Caki2 (cell line): ENCODE data around the gene THG1L. TPM values are rescaled to one million over a fixed set of nuclear protein-coding genes. Genes with fewer than 3 reads are reported as not detected.

ENCODE experiments used
- DNase-seq: peaks from one replicate; pipeline ENCODE4 v3.0.0-alpha.2; 2015; ENCODE audit warnings: low read depth
- in situ Hi-C: cut with HindIII; loops from 2 replicates; pipeline ENCODE4 v1.10.0; 2016; ENCODE audit warnings: low sequenced_read_pairs, low pct_unique_long_range_greater_than_20kb, mixed read lengths
- total RNA-seq: library from RNA; depleted of rRNA; stranded (reverse); fragments of >200 nt; shearing (Covaris generic); gene quantifications from 2 replicates; pipeline ENCODE4 v1.2.3, GENCODE V29; 2014; ENCODE audit warnings: low replicate concordance

Gene THG1L
- total RNA-seq, 1 experiment from 2014 or later = 28.8 TPM

DNA sequence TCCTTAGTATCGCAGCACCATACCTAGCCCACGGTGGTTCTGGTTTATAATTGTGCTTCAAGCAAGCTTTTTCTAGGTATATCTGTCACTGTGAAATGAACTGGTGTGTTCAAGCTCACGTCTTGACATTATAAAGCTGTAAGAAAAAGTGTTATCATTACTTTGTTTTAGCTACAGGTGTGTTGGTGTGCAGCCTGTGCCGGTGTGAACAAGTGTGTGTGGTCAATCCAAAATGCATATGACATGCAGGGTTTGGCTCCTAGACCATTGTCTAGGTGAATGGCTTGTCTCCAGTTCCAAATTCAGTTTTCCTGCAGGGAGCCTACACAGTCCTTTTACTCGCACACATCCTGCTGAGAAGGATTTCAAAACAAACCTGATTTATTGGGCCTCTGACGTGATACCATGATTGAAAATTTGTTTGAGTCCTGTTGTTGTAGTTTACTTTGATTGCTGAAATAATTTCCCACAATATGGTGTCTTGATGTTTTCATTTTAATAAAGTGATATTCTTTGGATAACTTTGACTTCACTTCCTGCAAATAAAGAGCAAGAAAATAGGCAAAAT lies 16.0 kb downstream of the THG1L start:
- in situ Hi-C loops = no loop called here
- no peak for DNase-seq

- in situ Hi-C loops = no loop called here
- no peak for DNase-seq
These were observed 16.8 kb downstream of the THG1L start for GRCh38 chr5:157747766-157748700.

- no peak for DNase-seq
- in situ Hi-C loops = no loop called here
These were observed 17.7 kb downstream of the THG1L start for GRCh38 chr5:157748760-157749461.

DNA sequence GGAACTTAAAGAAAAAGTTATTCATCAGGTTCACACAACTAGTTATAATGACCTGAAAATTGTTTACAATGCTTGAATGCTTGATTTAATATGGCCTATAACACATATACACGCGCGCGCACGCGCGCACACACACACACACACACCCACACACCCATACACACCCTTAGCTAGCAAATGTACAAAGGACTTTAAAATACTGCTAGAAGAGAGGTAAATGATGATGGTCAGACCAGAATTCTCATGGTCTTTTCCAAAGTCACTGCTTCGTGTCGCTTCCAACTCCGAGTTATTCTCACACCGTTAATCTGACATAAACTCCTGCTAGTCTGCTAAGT lies 18.2 kb downstream of the THG1L start:
- in situ Hi-C loops = no loop called here
- DNase-seq = no peak

DNA sequence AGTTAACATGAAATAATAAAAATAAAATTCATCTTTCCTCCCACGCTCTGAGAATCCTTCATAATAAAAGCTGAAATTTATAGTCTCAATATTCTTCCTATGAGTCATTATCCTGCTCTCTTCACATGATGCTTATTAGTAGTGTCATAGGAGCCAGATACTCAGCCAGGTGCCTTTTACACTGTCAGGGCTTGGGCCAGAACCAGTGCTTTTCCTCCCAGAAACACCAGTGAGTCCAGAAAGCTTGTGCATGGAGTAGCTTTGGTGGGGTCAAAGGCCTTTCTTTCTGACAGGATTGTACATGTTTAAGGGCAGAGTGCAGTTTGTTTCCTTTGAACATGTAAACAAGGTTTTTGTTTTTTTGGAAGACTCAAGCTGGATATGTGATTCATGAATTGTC lies 19.1 kb downstream of the THG1L start:
- in situ Hi-C loops = no loop called here
- no peak for DNase-seq

GRCh38 chr5:157756122-157756521 lies 24.9 kb downstream of the THG1L start:
- in situ Hi-C loops = no loop called here
- DNase-seq = no peak

DNA sequence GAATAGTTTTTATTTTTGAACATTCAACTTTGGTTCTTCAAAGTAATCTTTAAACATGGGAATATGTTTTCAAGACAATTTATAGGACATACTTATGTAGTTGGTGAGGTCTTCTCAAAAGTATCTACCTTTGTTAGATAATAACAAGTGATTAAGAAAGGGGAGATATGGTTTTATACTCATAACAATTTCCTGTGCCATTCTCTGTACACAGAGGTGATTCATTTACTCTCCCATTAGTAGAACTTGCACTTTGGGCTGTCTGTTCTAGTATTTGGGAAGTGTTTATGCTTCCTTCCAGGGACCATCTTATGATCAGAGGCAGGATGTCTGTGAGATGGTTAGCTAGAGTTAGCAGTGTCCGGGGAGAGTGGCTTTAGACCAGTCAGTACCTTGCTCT lies 27.5 kb downstream of the THG1L start:
- in situ Hi-C loops = no loop called here
- no peak for DNase-seq

DNA sequence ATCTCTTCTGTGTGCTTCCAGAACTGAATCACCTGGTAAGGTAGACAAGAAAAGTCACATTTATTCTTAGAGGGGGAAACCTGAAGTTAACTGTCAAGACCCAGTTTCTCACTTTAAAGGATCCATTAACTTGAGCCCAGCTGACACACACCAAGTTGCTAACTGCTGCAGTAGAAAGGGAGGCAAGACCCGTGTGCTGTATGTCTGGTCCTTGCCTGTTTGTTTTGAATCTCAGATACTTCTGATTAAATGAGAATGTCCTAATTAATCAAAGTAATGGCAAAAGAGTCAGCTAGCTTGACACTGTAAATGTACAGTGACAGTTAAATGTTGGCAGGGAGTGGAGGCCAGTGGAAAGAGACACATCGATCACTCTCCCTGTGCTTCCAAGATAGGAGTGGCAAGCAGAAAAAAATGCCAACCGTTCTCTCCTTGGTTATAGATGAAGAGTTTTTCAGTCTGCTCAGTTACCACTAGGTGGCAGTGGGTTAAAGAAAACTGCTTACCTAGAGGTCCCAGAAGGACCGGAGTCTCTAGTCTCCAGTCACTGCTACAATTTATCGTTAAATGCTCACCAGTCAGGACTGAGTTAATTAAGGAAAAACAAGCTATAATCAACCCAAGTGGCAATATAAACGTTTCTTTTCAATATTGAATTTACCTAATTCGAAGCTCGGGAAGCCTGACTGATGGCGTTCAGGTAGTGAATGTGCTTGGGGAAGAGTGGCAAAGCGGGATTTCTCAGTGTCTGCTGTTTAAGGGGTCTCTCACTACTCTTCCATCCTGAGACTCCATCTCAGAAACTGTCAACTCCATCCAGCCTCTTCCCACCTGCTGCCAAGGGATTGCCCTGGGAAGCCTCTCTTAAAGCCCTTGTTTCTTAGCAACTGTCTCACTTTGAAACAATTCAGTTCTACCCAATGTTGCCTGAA lies 30.7 kb downstream of the THG1L start:
- in situ Hi-C loops = no loop called here
- peak; percentile 67 for DNase-seq

DNA sequence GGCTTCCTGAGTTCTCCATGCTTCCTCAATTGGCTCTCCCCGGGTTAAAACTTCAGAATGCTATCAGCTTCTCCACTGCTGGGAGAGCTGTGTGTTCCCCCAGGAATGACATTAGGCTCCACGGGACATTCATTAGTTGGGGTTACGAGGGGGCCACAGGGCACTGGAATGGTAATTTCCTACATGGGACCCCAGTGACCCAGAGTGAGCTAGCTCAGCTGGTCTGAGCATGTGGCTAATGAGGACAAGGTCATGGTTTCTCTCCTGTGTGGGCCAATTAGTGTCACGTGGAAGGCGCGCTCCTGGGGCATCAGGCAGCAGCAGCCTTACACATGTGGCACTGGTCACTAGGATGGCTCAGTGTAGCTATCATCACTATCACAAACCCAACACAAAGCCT lies 33.3 kb downstream of the THG1L start:
- DNase-seq = no peak
- in situ Hi-C loops = no loop called here

DNA sequence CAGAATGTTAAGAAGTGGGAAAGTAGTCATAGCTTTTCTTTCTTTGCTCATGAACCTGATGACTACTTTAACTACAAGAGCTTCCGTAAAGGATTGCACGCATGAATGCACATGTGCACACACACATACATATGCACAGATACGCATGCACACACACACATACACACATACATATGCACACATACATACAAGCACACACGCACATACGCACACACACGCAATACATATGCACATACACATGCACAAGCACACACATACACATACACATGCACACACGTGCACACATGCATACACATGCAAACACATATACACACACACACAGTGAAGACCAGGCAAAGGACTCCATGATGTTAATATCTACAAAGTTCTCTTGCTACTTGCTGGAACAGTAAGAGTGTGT lies 35.2 kb downstream of the THG1L start:
- DNase-seq = no peak
- in situ Hi-C loops = no loop called here

GRCh38 chr5:157766902-157767301 lies 35.7 kb downstream of the THG1L start:
- DNase-seq = no peak
- in situ Hi-C loops = no loop called here

DNA sequence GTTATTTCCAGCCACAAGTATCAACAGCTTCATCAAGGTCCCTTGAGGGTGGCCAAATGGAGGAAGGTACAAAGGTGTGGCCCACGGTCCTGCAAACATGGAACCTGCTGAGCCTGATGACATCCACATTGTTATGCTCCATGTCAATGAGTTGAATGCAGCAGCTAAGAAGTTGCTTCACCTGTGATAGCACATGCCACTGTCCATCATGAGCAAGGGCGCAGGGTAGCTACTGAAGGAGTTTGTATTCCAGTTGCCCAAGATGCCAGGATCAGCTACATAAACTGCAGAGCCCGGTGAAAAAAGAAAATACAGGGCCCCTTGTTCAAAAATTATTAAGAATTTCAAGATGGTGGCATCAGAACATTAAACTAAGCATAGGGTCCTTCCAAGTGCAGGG lies 36.5 kb downstream of the THG1L start:
- in situ Hi-C loops = no loop called here

GRCh38 chr5:157770665-157771064 lies 39.4 kb downstream of the THG1L start:
- in situ Hi-C loops = no loop called here
- DNase-seq = no peak

More for the DNA sequence above, 36.5 kb downstream of the THG1L start:
- no peak for DNase-seq

- in situ Hi-C loops = no loop called here
- no peak for DNase-seq
These were observed 40.9 kb downstream of the THG1L start for GRCh38 chr5:157772127-157772526.

- in situ Hi-C loops = no loop called here
- DNase-seq = no peak
These were observed 47.0 kb downstream of the THG1L start for GRCh38 chr5:157778121-157778805.

DNA sequence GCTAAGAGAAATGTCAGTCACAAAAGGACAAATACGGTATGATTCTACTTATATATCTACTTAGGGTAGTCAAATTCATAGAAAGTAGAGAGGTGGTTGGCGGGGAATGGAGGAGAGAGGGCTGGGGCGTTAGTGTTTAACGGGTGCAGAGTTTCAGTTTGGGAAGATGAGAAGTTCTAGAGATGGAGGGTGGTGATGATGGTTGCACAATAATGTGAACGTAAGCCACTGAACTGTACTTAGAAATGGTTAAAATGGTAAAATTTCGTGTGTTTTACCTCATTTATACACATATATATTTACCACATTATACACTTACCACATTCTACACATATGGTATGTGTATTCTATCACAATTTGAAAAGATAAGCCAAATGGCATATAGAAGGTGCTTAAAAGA lies 48.0 kb downstream of the THG1L start:
- in situ Hi-C loops = no loop called here
- DNase-seq = no peak

GRCh38 chr5:157785801-157786200 lies 54.6 kb downstream of the THG1L start:
- in situ Hi-C loops = no loop called here
- DNase-seq = no peak
